Fibroblast of villous mesenchyme (primary cell): ENCODE measurements around the gene NGEF. TPM values are rescaled to one million over a fixed set of nuclear protein-coding genes. Genes with fewer than 3 reads are reported as not detected.

Source experiments
- DNase-seq: peaks from one replicate; pipeline ENCODE4 v3.0.0-alpha.2; 2010; ENCODE audit warnings: low read depth
- H3K4me3 ChIP-seq: 2 replicates; pipeline ENCODE4 v1.5.1; 2011; ENCODE audit warnings: low read depth, mild to moderate bottlenecking, low read length
- total RNA-seq: library from RNA; depleted of rRNA; stranded (reverse); fragments of >200 nt; gene quantifications from 2 replicates; pipeline ENCODE4 v1.2.3, GENCODE V29; 2012
- TF ChIP-seq, protein P1 (sequence below): IDR thresholded peaks from 2 replicates; pipeline ENCODE4 v1.5.1; 2012; ENCODE audit warnings: low read depth, mild to moderate bottlenecking, low read length; ENCODE audit not compliant: insufficient read depth

The NGEF gene
- total RNA-seq, 1 donor: 0.86 TPM

GRCh38 chr2:232886176-232886575 lies 126.9 kb downstream of the NGEF start:
- no peak for DNase-seq
- H3K4me3 ChIP-seq: no peak overlapping the region
- TF ChIP-seq, protein P1, sequence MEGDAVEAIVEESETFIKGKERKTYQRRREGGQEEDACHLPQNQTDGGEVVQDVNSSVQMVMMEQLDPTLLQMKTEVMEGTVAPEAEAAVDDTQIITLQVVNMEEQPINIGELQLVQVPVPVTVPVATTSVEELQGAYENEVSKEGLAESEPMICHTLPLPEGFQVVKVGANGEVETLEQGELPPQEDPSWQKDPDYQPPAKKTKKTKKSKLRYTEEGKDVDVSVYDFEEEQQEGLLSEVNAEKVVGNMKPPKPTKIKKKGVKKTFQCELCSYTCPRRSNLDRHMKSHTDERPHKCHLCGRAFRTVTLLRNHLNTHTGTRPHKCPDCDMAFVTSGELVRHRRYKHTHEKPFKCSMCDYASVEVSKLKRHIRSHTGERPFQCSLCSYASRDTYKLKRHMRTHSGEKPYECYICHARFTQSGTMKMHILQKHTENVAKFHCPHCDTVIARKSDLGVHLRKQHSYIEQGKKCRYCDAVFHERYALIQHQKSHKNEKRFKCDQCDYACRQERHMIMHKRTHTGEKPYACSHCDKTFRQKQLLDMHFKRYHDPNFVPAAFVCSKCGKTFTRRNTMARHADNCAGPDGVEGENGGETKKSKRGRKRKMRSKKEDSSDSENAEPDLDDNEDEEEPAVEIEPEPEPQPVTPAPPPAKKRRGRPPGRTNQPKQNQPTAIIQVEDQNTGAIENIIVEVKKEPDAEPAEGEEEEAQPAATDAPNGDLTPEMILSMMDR: no peak

- no peak overlapping the region for H3K4me3 ChIP-seq
- TF ChIP-seq, protein P1: no peak
- no peak for DNase-seq
Observed at GRCh38 chr2:232885264-232885961, 127.6 kb downstream of the NGEF start.

- no peak for DNase-seq
- no peak overlapping the region for H3K4me3 ChIP-seq
- TF ChIP-seq, protein P1: no peak
Observed at GRCh38 chr2:232884549-232885263, 128.3 kb downstream of the NGEF start.

- TF ChIP-seq, protein P1: no peak
- no peak for DNase-seq
- H3K4me3 ChIP-seq: no peak overlapping the region
Observed at GRCh38 chr2:232884001-232884421, 129.0 kb downstream of the NGEF start.

GRCh38 chr2:232883116-232883721 lies 129.8 kb downstream of the NGEF start:
- TF ChIP-seq, protein P1: no peak
- no peak for DNase-seq
- H3K4me3 ChIP-seq: no peak overlapping the region

- TF ChIP-seq, protein P1: no peak
- H3K4me3 ChIP-seq: no peak overlapping the region
- no peak for DNase-seq
Observed at GRCh38 chr2:232882505-232883115, 130.4 kb downstream of the NGEF start.
